Measurements from ENCODE around the gene PHPT1.

GRCh38 chr9:136847088-136847825, 2.0 kb upstream of the PHPT1 start:
- TF ChIP-seq EZH2 (IDR thresholded peaks at IDR 0.05; ENCODE audit: borderline replicate concordance) (no peak), CTCF (IDR thresholded peaks at IDR 0.05; ENCODE audit: poor library complexity) (no peak)

Measured in hepatocyte (in vitro differentiated cells).